Fibroblast of skin of right biceps (primary cell): ENCODE measurements around the gene LIN9.

ENCODE experiments used
- DNase-seq: peaks from one replicate; pipeline ENCODE4 v3.0.0-alpha.2; 2013

Gene LIN9

GRCh38 chr1:226320930-226321329 is 12.0 kb upstream of the LIN9 start:
- DNase-seq = no peak

DNA sequence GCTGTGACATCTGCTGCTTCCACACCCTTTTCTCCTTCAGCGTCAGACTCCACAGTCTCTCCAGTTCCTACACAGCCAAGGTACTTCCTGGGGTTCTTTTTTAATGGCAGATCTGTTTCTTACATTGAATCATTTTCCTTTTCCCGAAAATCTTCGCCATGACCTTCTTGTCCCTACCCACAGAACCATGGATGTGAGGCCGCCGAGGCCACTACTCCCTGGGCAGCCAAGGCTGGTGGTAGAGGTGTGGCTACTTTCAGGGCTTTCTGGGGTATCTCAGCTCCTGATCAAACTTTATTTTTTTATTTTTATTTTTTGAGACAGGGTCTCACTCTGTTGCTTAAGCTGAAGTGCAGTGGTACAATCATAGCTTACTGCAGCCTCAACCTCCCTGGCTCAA is 9.5 kb upstream of the LIN9 start:
- no peak for DNase-seq

DNA sequence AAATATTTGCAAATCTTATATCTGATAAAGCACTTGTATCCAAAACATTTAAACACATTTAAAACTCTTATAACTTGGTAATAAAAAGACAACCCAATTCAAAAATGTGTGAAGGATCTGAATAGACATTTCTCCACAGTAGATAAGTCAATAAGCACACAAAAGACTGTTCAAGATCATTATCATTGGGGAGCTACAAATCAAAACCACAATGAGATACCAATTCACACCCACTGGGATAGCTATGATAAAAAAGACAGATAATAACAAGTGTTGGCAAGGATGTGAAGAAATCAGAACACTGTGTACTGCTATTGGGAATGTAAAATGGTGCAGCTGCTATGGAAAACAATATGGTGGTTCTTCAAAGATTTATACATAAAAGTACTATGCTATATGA is 5.1 kb upstream of the LIN9 start:
- no peak for DNase-seq

DNA sequence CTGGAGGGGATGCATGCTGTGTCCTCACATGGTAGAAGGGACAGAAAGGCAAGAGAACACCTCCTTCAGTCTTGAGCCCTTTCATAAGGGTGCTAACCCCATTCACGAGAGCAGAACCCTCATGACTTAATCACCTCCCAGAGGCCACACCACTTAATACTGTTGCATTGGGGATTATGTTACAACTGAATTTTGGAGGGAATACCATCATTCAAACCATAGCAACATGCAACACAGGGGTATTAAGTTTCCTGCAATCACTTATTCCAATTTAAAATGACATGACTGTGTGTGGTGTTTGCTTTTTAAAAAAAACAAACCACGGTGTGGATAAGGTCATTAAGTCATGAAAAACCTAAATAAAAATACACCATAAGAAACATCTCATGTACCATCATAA is 3.1 kb upstream of the LIN9 start:
- no peak for DNase-seq

DNA sequence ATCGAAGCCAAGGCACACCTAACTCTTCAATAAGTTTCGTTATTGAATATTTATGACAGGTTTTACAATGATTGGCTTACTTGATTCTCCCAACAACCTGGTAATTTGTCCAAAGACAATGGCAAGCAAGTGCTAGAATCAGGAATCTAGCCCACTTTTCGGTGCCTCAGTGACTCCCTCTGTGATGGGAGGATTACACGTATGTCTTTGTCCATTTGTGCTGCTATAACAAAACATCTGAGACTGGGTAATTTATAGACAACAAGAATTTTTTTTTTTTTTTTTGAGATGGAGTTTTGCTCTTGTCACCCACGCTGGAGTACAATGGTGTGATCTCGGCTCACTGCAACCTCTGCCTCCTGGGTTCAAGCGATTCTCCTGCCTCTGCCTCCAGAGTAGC is 2.4 kb upstream of the LIN9 start:
- DNase-seq = no peak

GRCh38 chr1:226310637-226311195 is 1.8 kb upstream of the LIN9 start:
- DNase-seq = no peak

DNA sequence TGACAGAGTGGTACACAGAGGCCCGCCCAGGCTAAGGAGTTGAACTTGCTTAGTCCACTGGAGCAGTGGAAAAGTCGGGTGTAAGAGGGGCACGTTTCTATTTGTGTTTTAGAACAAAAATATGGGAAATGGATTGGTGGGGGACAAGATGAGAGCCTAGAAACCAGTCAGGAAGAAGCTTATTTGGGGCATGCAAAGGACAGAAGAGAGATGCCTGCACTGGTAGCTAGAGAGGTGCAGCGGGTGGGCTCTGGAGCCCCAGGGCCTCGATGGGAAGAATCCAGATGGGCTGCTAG is 1.2 kb upstream of the LIN9 start:
- DNase-seq = no peak

DNA sequence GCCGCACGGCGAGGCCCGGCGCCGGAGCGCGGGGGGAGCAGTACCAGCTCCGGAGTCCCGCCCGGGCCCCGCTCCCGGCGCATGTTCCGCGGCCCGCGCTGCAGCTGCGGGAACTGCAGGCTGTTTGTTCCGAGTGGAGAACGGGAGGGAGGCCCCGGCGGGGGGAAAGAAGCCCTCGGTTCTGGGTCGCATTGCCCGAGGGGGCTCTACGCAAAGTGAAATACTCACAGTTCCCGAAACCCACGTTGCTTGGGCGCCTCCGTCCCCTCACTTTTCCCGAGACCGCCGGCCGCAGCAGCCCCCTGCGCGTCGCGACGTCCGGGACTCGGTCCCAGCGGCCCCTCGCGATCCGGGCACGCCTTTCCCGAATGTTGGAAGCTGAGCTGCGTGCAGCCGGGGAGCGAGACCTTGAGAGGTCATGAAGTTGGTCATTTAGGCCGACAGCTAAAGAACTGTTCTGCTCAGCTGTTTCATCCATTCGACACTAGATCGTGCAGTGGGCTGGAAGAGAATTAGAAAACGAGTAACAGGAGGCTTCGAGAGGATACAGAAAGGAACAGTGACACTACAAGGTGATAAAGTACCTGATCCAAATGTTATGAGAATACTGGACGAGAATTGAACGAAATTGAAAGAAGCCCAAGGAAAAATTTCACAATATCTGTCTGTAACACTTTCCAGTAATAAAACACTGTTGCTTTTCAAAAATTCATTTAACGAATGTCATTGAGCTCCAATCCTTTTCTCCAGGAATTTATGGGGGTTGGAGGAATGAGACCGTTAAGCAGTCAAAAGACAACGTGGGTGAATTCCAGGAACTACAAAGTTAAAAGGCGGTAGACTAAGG is 657 bp upstream of the LIN9 start:
- peak; percentile 22 for DNase-seq

GRCh38 chr1:226308166-226308722 is 720 bp downstream of the LIN9 start:
- DNase-seq = no peak

DNA sequence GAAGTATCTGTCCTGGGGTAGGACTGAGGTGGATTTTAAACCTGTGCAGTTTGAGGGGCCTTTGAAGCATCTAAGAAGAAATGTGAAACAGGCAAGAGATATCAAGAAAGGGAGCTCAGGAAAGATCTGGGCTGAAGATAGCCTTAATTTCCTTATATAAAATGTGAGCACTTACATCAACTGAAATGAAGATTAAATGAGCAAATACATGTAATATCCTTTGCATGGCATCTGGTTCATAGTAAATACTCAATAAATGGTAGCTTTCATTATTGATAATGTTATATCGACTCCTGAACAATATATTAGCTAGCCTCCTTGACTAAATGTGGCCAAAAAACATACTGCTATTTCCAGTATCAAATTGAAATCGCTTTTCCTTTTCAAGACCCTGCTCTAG is 2.5 kb downstream of the LIN9 start:
- DNase-seq = no peak

- DNase-seq = no peak
These were observed 3.8 kb downstream of the LIN9 start for GRCh38 chr1:226305184-226305583.

DNA sequence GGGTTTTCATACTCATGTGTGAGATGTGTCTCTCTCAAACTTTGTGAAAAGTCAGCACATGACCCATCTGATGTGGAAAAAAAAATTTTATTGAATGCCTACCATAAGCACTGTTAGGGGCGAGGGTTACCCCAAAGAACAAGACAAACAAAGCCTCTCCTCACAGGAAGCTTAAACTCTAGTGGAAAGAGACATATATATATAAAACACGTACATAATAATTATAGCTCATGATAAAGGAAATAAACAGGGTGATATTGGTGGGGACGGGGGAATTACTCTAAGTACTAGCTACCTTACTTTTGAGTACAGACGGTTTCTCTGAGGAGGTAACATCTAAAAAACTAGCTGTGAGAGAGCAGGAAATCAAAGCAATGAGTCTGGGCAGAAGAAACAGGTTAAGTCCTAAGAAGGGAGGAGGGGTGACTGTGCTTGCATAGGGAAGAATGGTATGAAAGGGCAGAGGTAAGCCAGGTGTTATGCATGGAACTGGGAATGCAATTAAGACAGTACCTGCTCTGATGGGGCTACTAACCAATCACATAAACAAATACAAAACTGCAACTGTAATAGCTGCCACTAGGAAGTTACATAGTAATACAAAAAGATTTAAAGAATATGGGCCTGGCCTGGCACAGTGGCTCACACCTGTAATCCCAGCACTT is 4.5 kb downstream of the LIN9 start:
- DNase-seq = no peak

DNA sequence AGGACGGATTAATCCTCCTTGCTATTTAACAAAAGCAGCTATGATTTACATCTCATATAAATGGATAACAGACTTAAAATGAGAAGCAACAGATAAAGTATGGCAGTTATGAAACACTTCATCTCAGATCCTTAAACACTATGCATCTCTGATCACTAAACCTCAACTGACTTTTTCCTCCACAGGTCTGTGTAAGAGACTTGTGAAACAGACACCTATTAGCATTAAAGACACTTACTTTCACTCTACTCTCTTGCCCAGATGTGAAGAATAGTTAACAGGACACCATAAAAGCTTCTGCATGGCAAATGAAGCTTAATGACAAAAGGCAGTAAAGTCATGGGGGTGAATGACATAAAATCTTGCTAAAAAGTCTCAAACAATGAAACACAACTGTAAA is 6.2 kb downstream of the LIN9 start:
- no peak for DNase-seq

DNA sequence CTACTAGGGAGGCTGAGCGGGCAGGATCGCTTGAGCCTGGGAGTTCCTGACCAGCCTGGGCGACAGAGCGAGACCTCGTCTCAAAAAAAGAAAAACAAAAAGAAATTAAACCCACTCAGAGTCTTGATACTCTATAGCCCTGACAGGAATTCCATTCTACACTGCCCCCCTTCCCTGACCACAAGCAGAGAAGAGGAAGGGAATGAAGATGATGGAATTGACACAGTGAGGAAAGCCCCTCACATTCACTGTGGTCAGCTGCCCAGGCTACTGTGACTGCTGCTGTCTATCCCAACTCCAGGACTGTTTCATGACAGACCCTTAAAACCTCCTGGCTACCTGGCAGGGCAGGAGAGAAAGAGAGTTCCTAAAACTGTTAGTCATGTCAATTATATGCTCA is 12.1 kb downstream of the LIN9 start:
- DNase-seq = no peak

- no peak for DNase-seq
These were observed 15.4 kb downstream of the LIN9 start for GRCh38 chr1:226293553-226293920.

DNA sequence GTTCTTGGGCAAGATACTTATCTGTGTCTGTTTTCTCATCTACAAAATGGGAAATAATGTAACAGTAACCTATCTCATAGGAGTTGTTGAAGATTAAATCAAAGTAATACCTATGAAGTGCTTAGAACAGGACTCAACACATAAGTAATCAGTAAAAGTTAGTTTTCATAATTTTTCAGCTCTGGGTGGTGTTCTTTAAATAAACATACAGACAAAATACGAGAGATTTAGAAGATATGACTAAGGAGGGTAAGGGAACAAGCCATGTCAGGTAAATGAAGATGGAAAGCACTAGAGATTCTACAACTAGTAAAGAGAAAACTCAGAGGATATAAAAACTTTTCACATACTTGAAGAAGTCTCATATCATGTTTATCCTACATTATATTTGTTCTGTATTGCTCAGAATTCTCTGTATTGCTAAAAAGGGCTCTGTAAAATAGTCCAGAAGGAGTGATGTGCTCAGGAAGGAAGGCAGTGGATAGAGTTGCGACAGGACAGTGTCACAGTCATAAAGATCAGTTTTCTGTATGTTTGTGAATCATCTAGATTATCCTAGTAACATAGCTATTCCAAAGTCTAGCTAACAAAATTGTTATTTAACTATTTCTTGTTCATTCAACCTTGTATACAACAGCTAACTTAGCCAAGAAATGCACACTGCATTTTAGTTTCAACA is 16.0 kb downstream of the LIN9 start:
- DNase-seq = no peak

GRCh38 chr1:226287587-226287986 is 21.4 kb downstream of the LIN9 start:
- DNase-seq = no peak

DNA sequence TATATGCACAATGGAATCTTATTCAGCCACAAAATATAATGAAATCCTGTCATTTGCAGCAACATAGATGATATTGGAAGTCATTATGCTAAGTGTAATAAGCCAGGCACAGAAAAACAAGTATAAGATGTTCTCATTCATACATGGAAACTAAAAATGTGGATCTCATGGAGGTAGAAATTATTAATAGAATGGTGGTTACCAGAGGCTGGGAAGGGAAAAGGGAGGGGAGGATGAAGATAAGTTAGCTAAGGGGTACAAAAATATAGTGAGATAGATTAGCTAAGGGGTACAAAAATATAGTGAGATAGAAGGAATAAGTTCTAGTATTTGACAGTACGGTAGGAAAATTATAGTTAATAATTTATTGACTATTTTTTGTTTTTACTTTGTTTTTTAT is 27.9 kb downstream of the LIN9 start:
- no peak for DNase-seq

GRCh38 chr1:226279498-226279897 is 29.5 kb downstream of the LIN9 start:
- no peak for DNase-seq

DNA sequence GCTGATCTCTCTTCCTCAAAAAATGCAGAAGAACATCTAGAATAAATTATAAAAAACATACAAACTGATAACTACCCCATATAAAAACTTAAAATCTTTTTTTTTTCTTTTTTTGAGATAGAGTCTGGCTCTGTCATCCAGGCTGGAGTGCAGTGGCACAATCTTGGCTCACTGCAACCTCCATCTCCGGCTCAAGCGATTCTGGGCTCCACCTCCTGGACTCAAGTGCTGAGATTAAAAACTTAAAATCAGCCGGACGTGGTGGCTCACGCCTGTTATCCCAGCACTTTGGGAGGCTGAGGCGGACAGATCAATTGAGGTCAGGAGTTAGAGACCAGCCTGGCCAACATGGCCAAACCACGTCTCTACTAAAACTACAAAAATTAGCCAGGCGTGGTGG is 31.1 kb downstream of the LIN9 start:
- no peak for DNase-seq

- no peak for DNase-seq
These were observed 32.0 kb downstream of the LIN9 start for GRCh38 chr1:226276987-226277386.

DNA sequence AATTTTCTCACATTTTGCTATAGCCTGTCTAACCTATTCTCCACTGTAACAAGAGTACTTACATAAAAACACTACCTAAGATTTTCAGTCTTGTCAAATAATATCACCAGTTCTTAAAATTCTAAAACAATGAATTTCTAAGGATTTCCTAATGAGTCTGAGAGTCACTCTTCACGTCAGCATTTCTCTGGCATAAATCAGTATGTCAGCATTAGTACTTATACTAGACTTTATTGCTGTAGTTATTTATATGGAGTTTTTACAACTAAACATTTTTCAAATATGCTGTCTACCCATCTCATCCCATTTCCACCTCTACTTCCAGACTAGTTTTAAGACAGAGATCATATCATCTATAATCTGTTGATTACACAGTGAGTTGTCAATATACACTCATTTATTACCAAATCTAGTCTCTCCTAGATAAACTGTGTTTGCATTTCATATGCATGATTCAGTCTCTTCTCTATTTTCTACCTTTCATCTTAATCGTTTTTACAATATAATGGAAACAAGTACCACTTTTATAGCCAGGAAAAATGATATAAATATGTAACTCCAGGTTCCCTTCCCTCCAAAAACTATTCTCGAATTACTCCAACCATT is 32.8 kb downstream of the LIN9 start:
- DNase-seq = no peak

DNA sequence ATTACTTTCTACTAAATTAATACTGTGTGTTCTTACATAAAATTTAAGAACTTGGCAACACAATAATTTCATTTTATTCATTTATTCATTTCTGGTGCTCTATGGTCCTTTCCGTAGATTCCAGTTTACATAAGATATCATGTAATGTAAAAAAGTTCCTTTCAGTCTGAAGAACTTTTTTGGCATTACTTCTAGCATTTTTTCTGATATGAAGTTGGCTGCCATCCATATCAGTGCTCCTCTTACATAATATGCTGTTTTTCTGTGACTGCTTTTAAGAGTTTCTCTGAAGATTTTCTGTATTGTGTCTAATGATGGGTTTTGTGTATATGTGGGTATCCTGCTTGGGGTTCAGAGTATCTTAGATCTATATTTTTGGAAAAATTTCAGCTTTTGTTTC is 34.8 kb downstream of the LIN9 start:
- peak; percentile 3 for DNase-seq
